Smooth muscle cell (in vitro differentiated cells): ENCODE measurements around the gene ITGBL1. TPM values are rescaled to one million over a fixed set of nuclear protein-coding genes. Genes with fewer than 3 reads are reported as not detected.

ENCODE experiments used
- DNase-seq: peaks from one replicate; lab custom pipeline; 2025; ENCODE audit not compliant: unreplicated experiment; lab: John Stamatoyannopoulos, UW
- H2AFZ ChIP-seq: fragments of 200-600 bp; sonication (generic); 2 replicates; pipeline ENCODE4 v1.6.0; 2016; ENCODE audit warnings: antibody characterized with exemption, low read depth, mild to moderate bottlenecking
- H3F3A ChIP-seq: fragments of 200-600 bp; sonication (generic); 2 replicates; pipeline ENCODE4 v1.6.0; 2017; ENCODE audit warnings: antibody characterized with exemption, low read depth
- H3K27ac ChIP-seq: fragments of 200-600 bp; sonication (generic); 2 replicates; pipeline ENCODE4 v1.5.1; 2016; ENCODE audit warnings: low read depth, mild to moderate bottlenecking
- H3K27me3 ChIP-seq: fragments of 200-600 bp; sonication (generic); 2 replicates; pipeline ENCODE4 v1.6.1; 2016; ENCODE audit warnings: low read depth, mild to moderate bottlenecking
- H3K36me3 ChIP-seq: fragments of 200-600 bp; sonication (generic); 2 replicates; pipeline ENCODE4 v1.5.1; 2016; ENCODE audit warnings: low read depth
- H3K4me1 ChIP-seq: fragments of 200-600 bp; sonication (generic); 2 replicates; pipeline ENCODE4 v1.5.1; 2016; ENCODE audit warnings: low read depth
- H3K4me2 ChIP-seq: fragments of 200-600 bp; sonication (generic); 2 replicates; pipeline ENCODE4 v1.6.0; 2016; ENCODE audit warnings: mild to moderate bottlenecking
- H3K4me3 ChIP-seq: fragments of 200-600 bp; sonication (generic); 2 replicates; pipeline ENCODE4 v1.5.1; 2016; ENCODE audit warnings: mild to moderate bottlenecking
- H3K79me2 ChIP-seq: fragments of 200-600 bp; sonication (generic); 2 replicates; pipeline ENCODE4 v1.6.0; 2016; ENCODE audit warnings: low read depth, mild to moderate bottlenecking
- H3K9ac ChIP-seq: fragments of 200-600 bp; sonication (generic); 2 replicates; pipeline ENCODE4 v1.6.0; 2016; ENCODE audit warnings: low read depth
- H3K9me3 ChIP-seq: fragments of 200-600 bp; sonication (generic); replicated peaks from 2 replicates; pipeline ENCODE4 v1.5.1; 2016; ENCODE audit warnings: low read depth
- H4K20me1 ChIP-seq: fragments of 200-600 bp; sonication (generic); 2 replicates; pipeline ENCODE4 v1.6.0; 2016; ENCODE audit warnings: low read depth
- CTCF ChIP-seq: fragments of 200-600 bp; sonication (generic); IDR thresholded peaks from 2 replicates; pipeline ENCODE4 v1.5.1; 2017; ENCODE audit warnings: borderline replicate concordance, mild to moderate bottlenecking, antibody characterized with exemption; ENCODE audit not compliant: insufficient read depth, poor library complexity, severe bottlenecking
- WGBS: methylation state at CpG from one replicate; pipeline ENCODE4 v1.1.7; 2016; ENCODE audit warnings: low lambda C conversion rate; 5-methylcytosine and 5-hydroxymethylcytosine counted together
- polyA plus RNA-seq: library from polyadenylated mRNA; unstranded; fragments of >200 nt; fragmentation: Nextera tagmentation; extraction: Ambion mirVana; gene quantifications from 2 replicates; pipeline ENCODE4 v1.2.1, GENCODE V29; 2016
- total RNA-seq: library from RNA; depleted of rRNA; stranded (reverse); fragments of >200 nt; gene quantifications from 2 replicates; pipeline ENCODE4 v1.2.3, GENCODE V29; 2014

ITGBL1 gene
- total and polyA plus RNA-seq, 2 experiments from 2014 or later = 0.29 TPM; not detected in 1

GRCh38 chr13:101475536-101475935, 23.1 kb downstream of the ITGBL1 start:
- no peaks in the 10 kb centered on the region for H3K79me2 ChIP-seq
- DNase-seq = no peak
- no peak for TF ChIP-seq CTCF
- no peak overlapping the region for H2AFZ ChIP-seq
- H3K9ac ChIP-seq = no peak overlapping the region
- H3K36me3 ChIP-seq = no peaks in the 10 kb centered on the region
- H3K27me3 ChIP-seq = no peaks in the 10 kb centered on the region
- H3K27ac ChIP-seq = no peak overlapping the region
- no peaks in the 10 kb centered on the region for H3K4me1 ChIP-seq
- H3K4me2 ChIP-seq = no peak overlapping the region
- no peaks in the 10 kb centered on the region for H3F3A ChIP-seq
- no peak overlapping the region for H3K4me3 ChIP-seq
- H4K20me1 ChIP-seq = no peaks in the 10 kb centered on the region
- no peaks in the 10 kb centered on the region for H3K9me3 ChIP-seq

GRCh38 chr13:101481421-101481820, 28.9 kb downstream of the ITGBL1 start:
- Histone ChIP-seq H3K9me3 (no peaks in the 10 kb centered on the region), H2AFZ (no peak overlapping the region), H3K9ac (no peak overlapping the region), H3K79me2 (no peaks in the 10 kb centered on the region), H3K27me3 (no peaks in the 10 kb centered on the region), H3K36me3 (no peaks in the 10 kb centered on the region), H3K4me2 (no peak overlapping the region), H3K27ac (no peak overlapping the region), H3F3A (no peaks in the 10 kb centered on the region), H3K4me1 (no peaks in the 10 kb centered on the region), H3K4me3 (no peak overlapping the region), H4K20me1 (no peaks in the 10 kb centered on the region)
- DNase-seq = no peak
- TF ChIP-seq CTCF = no peak
- WGBS = 77% methylated on average over 1 of the region's 1 CpG

GRCh38 chr13:101486708-101487437, 34.4 kb downstream of the ITGBL1 start:
- no peak overlapping the region for H3K4me3 ChIP-seq
- no peaks in the 10 kb centered on the region for H3K36me3 ChIP-seq
- H3K27me3 ChIP-seq = no peaks in the 10 kb centered on the region
- no peak overlapping the region for H2AFZ ChIP-seq
- no peaks in the 10 kb centered on the region for H4K20me1 ChIP-seq
- no peaks in the 10 kb centered on the region for H3K79me2 ChIP-seq
- H3F3A ChIP-seq = no peaks in the 10 kb centered on the region
- H3K9ac ChIP-seq = no peak overlapping the region
- H3K4me2 ChIP-seq = no peak overlapping the region
- H3K4me1 ChIP-seq = peaks cover 6% of the 10 kb centered on the region
- DNase-seq = no peak
- no peaks in the 10 kb centered on the region for H3K9me3 ChIP-seq
- TF ChIP-seq CTCF = no peak
- 91% methylated on average over 1 of the region's 1 CpG for WGBS
- no peak overlapping the region for H3K27ac ChIP-seq

GRCh38 chr13:101487438-101487830, 35.0 kb downstream of the ITGBL1 start:
- no peak for TF ChIP-seq CTCF
- 93% methylated on average over 4 of the region's 4 CpGs for WGBS
- Histone ChIP-seq H3K4me2 (no peak overlapping the region), H3K79me2 (no peaks in the 10 kb centered on the region), H3K9me3 (no peaks in the 10 kb centered on the region), H3F3A (no peaks in the 10 kb centered on the region), H3K27ac (no peak overlapping the region), H3K36me3 (no peaks in the 10 kb centered on the region), H3K4me1 (peaks cover 6% of the 10 kb centered on the region), H3K27me3 (no peaks in the 10 kb centered on the region), H3K9ac (no peak overlapping the region), H2AFZ (no peak overlapping the region), H3K4me3 (no peak overlapping the region), H4K20me1 (no peaks in the 10 kb centered on the region)
- DNase-seq = no peak
